LNCAP (cell line): ENCODE data around the gene MYH13.

Experiments used
- TF ChIP-seq, protein P1 (sequence below): fragments of 450-650 bp; IDR thresholded peaks from 2 replicates; pipeline ENCODE4 v1.5.1; 2017; ENCODE audit warnings: mild to moderate bottlenecking

MYH13 gene

DNA sequence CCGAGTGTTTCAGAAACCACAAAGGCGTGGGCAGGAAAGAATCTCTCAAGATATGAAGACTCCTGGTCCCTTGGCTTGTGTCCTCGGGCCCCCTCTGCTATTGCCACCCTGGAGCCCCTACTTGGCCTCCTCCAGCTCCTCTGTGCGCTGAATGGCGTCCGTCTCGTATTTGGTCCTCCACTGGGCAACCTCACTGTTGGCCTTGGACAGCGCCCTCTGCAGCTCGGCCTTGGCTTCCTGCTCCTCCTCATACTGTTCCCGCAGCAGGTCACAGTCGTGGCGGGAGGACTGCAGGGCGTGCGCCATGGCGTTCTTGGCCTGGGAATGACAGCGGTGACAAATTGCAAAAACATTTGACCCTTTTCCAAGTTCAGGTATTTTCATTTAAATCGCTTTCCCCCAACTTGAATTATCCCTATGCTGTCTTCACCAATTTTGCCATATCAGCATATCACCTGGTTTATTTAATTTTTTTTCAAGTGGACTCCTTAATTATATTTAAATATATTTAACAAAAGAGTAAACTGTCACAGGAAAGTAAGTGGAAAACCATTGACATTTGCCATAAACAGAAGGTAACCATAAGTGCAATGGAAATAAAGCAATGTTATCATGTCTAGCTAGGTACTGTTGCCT, 59.7 kb downstream of the MYH13 start:
- TF ChIP-seq, protein P1, sequence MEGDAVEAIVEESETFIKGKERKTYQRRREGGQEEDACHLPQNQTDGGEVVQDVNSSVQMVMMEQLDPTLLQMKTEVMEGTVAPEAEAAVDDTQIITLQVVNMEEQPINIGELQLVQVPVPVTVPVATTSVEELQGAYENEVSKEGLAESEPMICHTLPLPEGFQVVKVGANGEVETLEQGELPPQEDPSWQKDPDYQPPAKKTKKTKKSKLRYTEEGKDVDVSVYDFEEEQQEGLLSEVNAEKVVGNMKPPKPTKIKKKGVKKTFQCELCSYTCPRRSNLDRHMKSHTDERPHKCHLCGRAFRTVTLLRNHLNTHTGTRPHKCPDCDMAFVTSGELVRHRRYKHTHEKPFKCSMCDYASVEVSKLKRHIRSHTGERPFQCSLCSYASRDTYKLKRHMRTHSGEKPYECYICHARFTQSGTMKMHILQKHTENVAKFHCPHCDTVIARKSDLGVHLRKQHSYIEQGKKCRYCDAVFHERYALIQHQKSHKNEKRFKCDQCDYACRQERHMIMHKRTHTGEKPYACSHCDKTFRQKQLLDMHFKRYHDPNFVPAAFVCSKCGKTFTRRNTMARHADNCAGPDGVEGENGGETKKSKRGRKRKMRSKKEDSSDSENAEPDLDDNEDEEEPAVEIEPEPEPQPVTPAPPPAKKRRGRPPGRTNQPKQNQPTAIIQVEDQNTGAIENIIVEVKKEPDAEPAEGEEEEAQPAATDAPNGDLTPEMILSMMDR: no peak

GRCh38 chr17:10311131-10311530, 61.7 kb downstream of the MYH13 start:
- TF ChIP-seq, protein P1: no peak

DNA sequence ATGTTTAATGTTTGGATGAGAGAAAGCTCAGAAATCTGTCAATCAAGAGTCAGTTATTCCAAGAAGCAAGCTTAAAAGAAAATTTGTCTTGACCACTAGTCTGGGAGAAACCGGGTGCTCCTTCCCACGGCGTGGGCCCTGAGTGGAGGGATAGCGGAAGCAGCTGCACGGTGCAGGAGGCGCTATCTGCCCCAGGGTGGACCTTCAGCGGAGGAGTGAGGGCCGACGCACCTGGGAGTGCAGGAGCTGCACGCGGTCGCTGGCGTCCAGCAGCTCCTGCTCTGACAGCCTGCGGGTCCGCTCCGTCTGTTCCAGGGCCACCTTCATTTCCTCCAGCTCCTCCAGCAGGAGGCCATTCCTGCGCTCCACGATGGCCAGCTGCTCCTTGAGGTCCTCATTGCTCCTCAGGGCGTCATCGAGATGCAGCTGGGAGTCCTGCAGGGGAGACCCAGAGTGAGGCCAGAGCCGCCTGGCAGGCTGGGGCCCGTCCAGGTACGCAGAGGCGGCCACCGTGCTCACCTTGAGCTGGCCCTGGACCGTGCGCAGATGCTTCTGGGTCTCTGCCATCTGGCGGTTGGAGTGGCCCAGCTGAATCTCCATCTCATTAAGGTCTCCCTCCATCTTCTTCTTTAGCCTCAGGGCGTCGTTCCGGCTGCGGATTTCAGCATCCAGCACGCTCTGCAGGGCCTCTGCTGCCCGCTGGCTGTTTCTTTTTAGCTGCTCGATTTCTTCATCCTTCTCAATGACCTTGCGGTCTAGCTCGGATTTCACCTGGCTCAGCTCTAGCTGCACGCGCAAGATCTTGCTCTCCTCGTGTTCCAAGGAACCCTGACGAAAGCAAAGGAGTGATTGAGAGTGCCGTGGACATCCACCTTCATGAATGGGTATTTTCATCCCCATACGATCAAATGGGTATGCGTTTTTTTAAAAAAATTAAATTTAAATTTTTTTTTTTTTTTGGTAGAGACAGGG, 63.5 kb downstream of the MYH13 start:
- TF ChIP-seq, protein P1: no peak

- TF ChIP-seq, protein P1: no peak
Observed at GRCh38 chr17:10306585-10306984, 66.2 kb downstream of the MYH13 start.

DNA sequence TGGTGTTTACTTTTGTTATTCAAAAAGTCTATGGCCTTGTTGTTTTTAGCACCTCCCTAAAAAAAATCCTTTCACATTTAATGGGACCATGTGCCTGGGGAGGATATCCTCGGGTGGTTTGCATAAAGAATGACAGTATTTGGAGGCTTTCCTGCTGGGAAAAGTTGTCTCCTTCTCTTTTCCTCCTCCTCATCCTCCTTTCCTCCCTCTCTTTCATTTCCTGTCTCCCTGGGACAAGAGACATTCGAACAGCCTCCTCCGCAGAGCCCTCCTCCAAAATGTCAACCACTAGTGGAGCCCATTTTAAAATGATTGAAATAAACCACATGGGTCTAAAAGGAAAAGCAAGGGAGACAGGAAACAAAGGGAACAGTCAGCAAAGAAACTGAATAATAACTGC, 67.4 kb downstream of the MYH13 start:
- TF ChIP-seq, protein P1: no peak

DNA sequence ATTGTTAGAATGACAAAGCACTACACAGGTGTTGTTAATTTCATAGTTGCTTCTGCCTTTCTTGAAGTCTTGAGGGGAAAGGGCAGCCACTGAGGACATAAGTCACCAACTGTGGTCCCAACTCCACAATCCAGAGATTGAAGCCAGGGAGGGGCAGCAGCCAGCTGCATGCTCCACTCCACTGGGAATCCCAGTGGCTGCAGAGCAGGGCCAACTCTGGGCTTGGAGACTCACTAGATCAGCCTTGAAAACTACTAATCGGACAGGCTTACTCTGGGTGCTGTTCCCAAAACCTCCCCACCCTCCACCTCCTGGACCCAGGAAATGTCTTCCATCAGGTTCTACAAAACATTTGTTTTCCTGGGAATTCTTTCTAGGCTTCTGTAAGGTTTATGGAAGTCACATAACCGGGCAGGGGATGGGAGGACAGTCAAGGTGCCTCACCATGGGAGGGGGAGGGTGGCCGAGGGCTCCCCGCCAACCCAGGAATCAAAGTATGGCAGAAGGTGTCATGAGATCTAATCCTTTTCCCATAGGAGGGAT, 68.0 kb downstream of the MYH13 start:
- TF ChIP-seq, protein P1: no peak

GRCh38 chr17:10297691-10298090, 75.1 kb downstream of the MYH13 start:
- TF ChIP-seq, protein P1: no peak
